Central memory CD8-positive, alpha-beta T cell (primary cell): ENCODE data around the gene C3orf18.

Experiments
- ATAC-seq: fragments of 150-1000 bp; cut with Tn5 transposase; replicated peaks from 2 replicates; pipeline ENCODE4 v1.10.0; 2022; ENCODE audit warnings: mild to moderate bottlenecking, moderate FRiP score, moderate number of reproducible peaks; ENCODE audit not compliant: poor library complexity, severe bottlenecking; ENCODE audit errors: extremely low read depth
- DNase-seq, 2 donors: peaks; one replicate each; pipeline ENCODE4 v3.0.0; 2021; ENCODE audit warnings: low spot score in 2 of 2
- H3K27ac Mint-ChIP-seq: one replicate; pipeline ENCODE4 v1.8.0; 2022; ENCODE audit warnings: low read depth, mild to moderate bottlenecking, moderate library complexity, mixed read lengths
- H3K27me3 Mint-ChIP-seq: one replicate; pipeline ENCODE4 v1.8.0; 2022; ENCODE audit warnings: mixed read lengths
- H3K36me3 Mint-ChIP-seq: one replicate; pipeline ENCODE4 v1.8.0; 2022; ENCODE audit warnings: mild to moderate bottlenecking, moderate library complexity, mixed read lengths; ENCODE audit not compliant: insufficient read depth
- H3K4me1 Mint-ChIP-seq: one replicate; pipeline ENCODE4 v1.8.0; 2022; ENCODE audit warnings: mixed read lengths
- H3K4me3 Mint-ChIP-seq: one replicate; pipeline ENCODE4 v1.8.0; 2022; ENCODE audit warnings: mild to moderate bottlenecking, moderate library complexity, mixed read lengths
- H3K9me3 Mint-ChIP-seq: one replicate; pipeline ENCODE4 v1.8.0; 2022; ENCODE audit warnings: mixed read lengths

C3orf18 gene

DNA sequence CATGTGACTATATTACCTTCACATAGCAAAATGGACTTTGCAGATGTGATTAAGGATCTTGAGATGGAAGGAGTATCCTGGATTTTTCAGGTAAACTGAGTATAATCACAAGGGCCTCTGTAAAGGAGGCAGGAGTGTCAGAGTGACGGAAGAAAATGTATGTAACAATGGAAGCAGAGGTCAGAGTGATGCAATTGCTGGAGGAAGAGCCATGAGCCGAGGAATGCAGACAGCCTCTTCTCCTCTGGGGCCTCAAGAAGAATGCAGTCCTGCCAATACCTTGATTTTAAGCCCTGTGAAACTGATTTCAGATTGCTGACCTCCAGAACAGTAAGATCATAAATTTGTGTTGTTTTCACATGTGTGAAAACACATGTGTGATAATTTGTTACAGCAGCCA lies 16.8 kb upstream of the C3orf18 start:
- Mint-ChIP-seq H3K36me3 (peaks cover 6% of the 10 kb centered on the region), H3K27ac (no peak overlapping the region), H3K27me3 (no peaks in the 10 kb centered on the region), H3K9me3 (no peaks in the 10 kb centered on the region), H3K4me1 (peaks cover 48% of the 10 kb centered on the region), H3K4me3 (no peak overlapping the region)
- DNase-seq = no peak
- no peak for ATAC-seq

- ATAC-seq = no peak
- no peak for DNase-seq
- Mint-ChIP-seq H3K4me1 (peaks cover 50% of the 10 kb centered on the region), H3K27ac (no peak overlapping the region), H3K27me3 (no peaks in the 10 kb centered on the region), H3K4me3 (no peak overlapping the region), H3K9me3 (no peaks in the 10 kb centered on the region), H3K36me3 (peaks cover 6% of the 10 kb centered on the region)
These were observed 16.4 kb upstream of the C3orf18 start for GRCh38 chr3:50583897-50584296.

DNA sequence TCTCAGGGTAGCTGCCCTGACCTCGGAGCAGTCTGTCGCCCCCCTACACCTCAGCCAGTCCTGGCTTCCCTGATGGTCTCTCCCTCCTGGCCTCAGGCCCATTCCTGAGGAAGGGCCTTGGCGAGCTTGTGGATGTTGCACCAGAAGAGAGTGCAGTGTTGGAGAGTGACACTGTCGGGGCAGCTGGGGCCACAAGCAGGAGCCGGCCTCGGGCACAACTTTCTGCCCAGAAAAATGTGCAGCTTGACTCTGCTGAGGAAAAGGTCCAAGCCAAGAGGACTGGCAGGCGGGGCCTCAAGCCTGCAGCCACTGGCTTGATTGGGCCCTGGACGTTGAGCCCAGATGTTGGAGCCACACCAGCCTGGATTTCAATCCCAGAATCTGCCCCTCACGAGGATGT lies 14.5 kb upstream of the C3orf18 start:
- no peak overlapping the region for H3K27ac Mint-ChIP-seq
- H3K27me3 Mint-ChIP-seq = no peaks in the 10 kb centered on the region
- peaks cover 34% of the 10 kb centered on the region for H3K4me1 Mint-ChIP-seq
- H3K4me3 Mint-ChIP-seq = peak overlapping the region; percentile 29
- DNase-seq (no peak), ATAC-seq (no peak)
- H3K36me3 Mint-ChIP-seq = peaks cover 2% of the 10 kb centered on the region
- no peaks in the 10 kb centered on the region for H3K9me3 Mint-ChIP-seq

- no peaks in the 10 kb centered on the region for H3K27me3 Mint-ChIP-seq
- no peaks in the 10 kb centered on the region for H3K9me3 Mint-ChIP-seq
- H3K4me1 Mint-ChIP-seq = peaks cover 34% of the 10 kb centered on the region
- no peak overlapping the region for H3K4me3 Mint-ChIP-seq
- H3K36me3 Mint-ChIP-seq = peaks cover 3% of the 10 kb centered on the region
- no peak for DNase-seq
- no peak for ATAC-seq
- H3K27ac Mint-ChIP-seq = no peak overlapping the region
These were observed 13.9 kb upstream of the C3orf18 start for GRCh38 chr3:50581459-50581842.

DNA sequence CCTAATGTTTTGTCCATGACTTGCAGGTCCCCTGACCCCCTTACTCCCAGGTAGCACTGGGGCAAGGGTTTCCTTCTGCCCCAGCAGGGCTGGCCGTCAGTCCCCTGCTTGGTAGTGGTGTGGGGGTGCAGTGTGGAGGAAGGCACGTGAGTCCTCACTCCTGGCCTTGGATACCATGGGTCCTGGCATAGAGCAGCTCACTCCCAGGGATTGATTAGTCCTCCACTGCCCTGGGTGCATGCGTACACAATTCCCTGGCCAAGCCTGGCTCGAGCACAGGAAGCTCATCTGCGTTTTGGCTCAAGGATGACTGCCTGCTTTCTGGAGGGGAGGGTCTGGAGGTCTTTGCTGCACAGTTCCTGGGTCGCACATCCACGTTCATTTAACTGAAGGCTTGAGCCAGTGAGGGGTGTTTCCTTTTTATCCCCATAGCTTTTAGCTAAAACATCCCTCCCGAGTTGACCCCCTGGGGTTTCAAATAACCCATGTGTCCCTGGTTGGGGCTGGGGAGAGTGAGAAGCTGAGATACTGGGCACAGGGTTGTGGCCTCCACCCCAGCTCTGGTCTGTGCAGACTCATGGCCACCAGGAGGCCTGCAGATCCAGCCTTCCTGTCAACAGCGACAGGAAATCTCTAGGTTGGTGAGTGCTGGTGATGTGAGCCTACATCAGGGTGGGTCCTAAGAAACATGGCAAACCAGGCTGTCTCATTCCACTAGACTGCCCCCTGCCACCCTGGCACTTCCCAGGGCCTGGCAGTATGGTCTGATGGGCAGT lies 13.3 kb upstream of the C3orf18 start:
- peaks cover 35% of the 10 kb centered on the region for H3K4me1 Mint-ChIP-seq
- no peaks in the 10 kb centered on the region for H3K9me3 Mint-ChIP-seq
- no peak for DNase-seq
- H3K27ac Mint-ChIP-seq = no peak overlapping the region
- H3K4me3 Mint-ChIP-seq = no peak overlapping the region
- H3K36me3 Mint-ChIP-seq = peaks cover 4% of the 10 kb centered on the region
- H3K27me3 Mint-ChIP-seq = no peaks in the 10 kb centered on the region
- ATAC-seq = no peak

- H3K9me3 Mint-ChIP-seq = no peaks in the 10 kb centered on the region
- no peak overlapping the region for H3K4me3 Mint-ChIP-seq
- ATAC-seq (no peak), DNase-seq (no peak)
- H3K27ac Mint-ChIP-seq = no peak overlapping the region
- peaks cover 48% of the 10 kb centered on the region for H3K4me1 Mint-ChIP-seq
- H3K36me3 Mint-ChIP-seq = peaks cover 4% of the 10 kb centered on the region
- H3K27me3 Mint-ChIP-seq = no peaks in the 10 kb centered on the region
These were observed 9.8 kb upstream of the C3orf18 start for GRCh38 chr3:50577348-50577747.

DNA sequence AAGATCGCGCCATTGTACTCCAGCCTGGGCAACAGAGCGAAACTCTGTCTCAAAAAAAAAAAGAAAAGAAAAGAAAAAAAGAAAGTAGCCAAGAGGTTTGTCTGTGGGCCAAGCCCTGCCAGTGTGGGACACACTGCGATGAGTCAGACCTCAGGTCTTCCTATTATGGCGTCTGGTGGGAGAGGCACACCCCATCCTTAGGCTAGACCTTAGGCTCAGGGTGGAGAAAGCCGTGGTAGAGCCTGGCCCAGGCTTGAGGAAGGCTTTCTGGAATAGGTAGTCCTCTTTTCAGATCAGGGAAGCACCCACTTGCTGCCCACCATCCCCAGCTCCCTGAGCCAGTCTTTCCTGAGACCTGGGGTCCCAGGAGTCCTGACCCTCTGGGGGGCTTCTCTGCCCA lies 7.8 kb upstream of the C3orf18 start:
- ATAC-seq (no peak), DNase-seq (no peak)
- H3K27ac Mint-ChIP-seq = peak overlapping the region; percentile 61
- peaks cover 6% of the 10 kb centered on the region for H3K36me3 Mint-ChIP-seq
- H3K27me3 Mint-ChIP-seq = no peaks in the 10 kb centered on the region
- no peak overlapping the region for H3K4me3 Mint-ChIP-seq
- peaks cover 59% of the 10 kb centered on the region for H3K4me1 Mint-ChIP-seq
- no peaks in the 10 kb centered on the region for H3K9me3 Mint-ChIP-seq

- H3K9me3 Mint-ChIP-seq = no peaks in the 10 kb centered on the region
- DNase-seq (no peak), ATAC-seq (no peak)
- no peaks in the 10 kb centered on the region for H3K27me3 Mint-ChIP-seq
- peak overlapping the region; percentile 61 for H3K27ac Mint-ChIP-seq
- H3K4me3 Mint-ChIP-seq = peak overlapping the region; percentile 51
- H3K36me3 Mint-ChIP-seq = peaks cover 8% of the 10 kb centered on the region
- peaks cover 60% of the 10 kb centered on the region for H3K4me1 Mint-ChIP-seq
These were observed 6.9 kb upstream of the C3orf18 start for GRCh38 chr3:50574444-50574831.

GRCh38 chr3:50573566-50574443 lies 6.3 kb upstream of the C3orf18 start:
- peak overlapping the region; percentile 61 for H3K27ac Mint-ChIP-seq
- H3K27me3 Mint-ChIP-seq = no peaks in the 10 kb centered on the region
- peak; percentile 26 for ATAC-seq
- peak overlapping the region; percentile 51 for H3K4me3 Mint-ChIP-seq
- no peaks in the 10 kb centered on the region for H3K9me3 Mint-ChIP-seq
- peaks cover 10% of the 10 kb centered on the region for H3K36me3 Mint-ChIP-seq
- H3K4me1 Mint-ChIP-seq = peaks cover 56% of the 10 kb centered on the region
- DNase-seq = peak in 1 of 2 donors; percentile 47

DNA sequence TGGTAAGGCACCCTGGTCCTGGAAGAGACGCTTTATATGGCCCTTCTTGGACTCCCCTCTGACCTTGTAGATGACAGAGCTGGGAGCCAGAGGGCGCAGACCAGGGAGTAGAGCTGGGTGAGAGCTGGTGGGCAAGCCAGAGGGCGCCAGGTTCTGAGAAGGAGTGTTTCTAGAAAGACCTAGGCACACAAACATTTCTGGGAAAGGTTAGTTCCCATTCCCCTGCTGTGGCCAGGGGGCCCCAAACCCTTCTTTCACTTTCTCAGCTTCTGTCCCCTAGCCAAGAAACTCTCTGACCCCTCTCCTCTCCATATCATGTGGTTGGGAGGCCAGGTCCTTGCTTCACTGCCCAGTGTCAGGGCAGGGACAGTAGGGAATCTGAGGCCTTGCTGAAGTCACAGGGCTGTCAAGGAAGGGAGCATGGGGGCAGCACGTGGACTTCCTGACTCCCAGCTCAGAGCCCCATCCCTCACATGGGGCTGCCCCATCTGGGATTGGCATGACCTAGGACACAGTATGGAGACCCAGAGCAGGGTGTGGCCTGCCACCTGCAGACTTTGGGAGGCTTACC lies 5.3 kb upstream of the C3orf18 start:
- Mint-ChIP-seq H3K36me3 (peaks cover 12% of the 10 kb centered on the region), H3K4me1 (peaks cover 56% of the 10 kb centered on the region), H3K27ac (peak overlapping the region; percentile 61), H3K27me3 (no peaks in the 10 kb centered on the region), H3K4me3 (peak overlapping the region; percentile 51), H3K9me3 (no peaks in the 10 kb centered on the region)
- no peak for ATAC-seq
- DNase-seq = no peak

DNA sequence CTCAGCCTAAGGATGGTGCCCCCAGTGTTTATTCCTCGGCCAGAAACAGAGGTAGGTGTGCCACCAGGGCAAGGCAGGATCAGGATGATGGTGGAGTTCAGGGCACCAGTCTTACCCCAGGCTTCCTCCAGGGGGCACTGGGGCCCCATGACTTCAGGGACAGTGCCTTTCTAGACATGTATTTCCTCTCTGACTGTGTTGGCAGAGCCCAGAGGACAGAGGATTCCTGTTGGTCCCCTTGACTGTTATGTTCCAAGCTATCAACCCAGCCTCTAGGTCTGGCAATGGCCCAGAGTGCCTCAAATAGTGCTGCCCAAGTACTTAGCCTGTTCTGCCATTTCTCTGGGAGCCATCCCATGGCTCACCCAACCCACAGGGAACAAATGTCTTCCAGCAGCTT lies 4.6 kb upstream of the C3orf18 start:
- DNase-seq = peak; percentile 73
- H3K27ac Mint-ChIP-seq = peak overlapping the region; percentile 61
- no peaks in the 10 kb centered on the region for H3K27me3 Mint-ChIP-seq
- H3K9me3 Mint-ChIP-seq = no peaks in the 10 kb centered on the region
- peaks cover 60% of the 10 kb centered on the region for H3K4me1 Mint-ChIP-seq
- peak; percentile 17 for ATAC-seq
- peaks cover 15% of the 10 kb centered on the region for H3K36me3 Mint-ChIP-seq
- peak overlapping the region; percentile 51 for H3K4me3 Mint-ChIP-seq

GRCh38 chr3:50571486-50571885 lies 3.9 kb upstream of the C3orf18 start:
- peaks cover 14% of the 10 kb centered on the region for H3K36me3 Mint-ChIP-seq
- H3K9me3 Mint-ChIP-seq = no peaks in the 10 kb centered on the region
- H3K27me3 Mint-ChIP-seq = no peaks in the 10 kb centered on the region
- H3K4me1 Mint-ChIP-seq = peaks cover 65% of the 10 kb centered on the region
- no peak overlapping the region for H3K4me3 Mint-ChIP-seq
- H3K27ac Mint-ChIP-seq = no peak overlapping the region
- no peak for ATAC-seq
- DNase-seq = no peak
